CMK (cell line): ENCODE results near the gene UGT1A5.

ENCODE experiments used
- DNase-seq: peaks from one replicate; pipeline ENCODE4 v3.0.0-alpha.2; 2010; ENCODE audit warnings: low read depth

UGT1A5 gene

DNA sequence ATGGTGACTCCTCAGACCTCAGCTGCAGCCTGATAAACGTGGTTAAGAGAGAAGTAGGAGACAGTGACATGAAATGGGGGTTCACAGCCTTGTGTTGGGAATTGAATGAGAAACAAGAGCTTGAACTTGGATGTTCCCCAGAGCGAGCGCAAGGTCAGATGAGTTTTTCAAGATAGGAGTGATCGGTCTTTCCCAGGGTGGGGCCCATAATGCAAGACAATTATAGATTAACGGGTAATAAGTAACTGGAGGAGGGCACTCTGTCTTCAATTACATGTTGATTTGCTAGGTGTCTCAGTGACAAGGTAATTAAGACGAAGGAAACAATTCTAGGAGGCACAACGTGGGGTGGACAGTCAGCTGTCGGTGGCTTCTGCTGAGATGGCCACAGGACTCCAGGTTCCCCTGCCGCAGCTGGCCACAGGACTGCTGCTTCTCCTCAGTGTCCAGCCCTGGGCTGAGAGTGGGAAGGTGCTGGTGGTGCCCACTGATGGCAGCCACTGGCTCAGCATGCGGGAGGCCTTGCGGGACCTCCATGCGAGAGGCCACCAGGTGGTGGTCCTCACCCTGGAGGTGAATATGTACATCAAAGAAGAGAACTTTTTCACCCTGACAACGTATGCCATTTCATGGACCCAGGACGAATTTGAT lies at the start of gene UGT1A5:
UGT1A5 (plus strand) TSS at position 297 of the 651 bp plus-strand sequence; CDS start at position 382, 85 bp downstream.
- DNase-seq: no peak

GRCh38 chr2:233663911-233664310 lies 48.8 kb upstream of the UGT1A5 start:
- no peak for DNase-seq

- DNase-seq: no peak
Measured at GRCh38 chr2:233668605-233669260, 44.0 kb upstream of the UGT1A5 start.

- no peak for DNase-seq
Measured at GRCh38 chr2:233671290-233672161, 41.2 kb upstream of the UGT1A5 start, which contains the start of gene UGT1A9. Gene UGT1A9 (plus strand): TSS chr2:233671898. CDS start chr2:233671935, 37 bp downstream.

- DNase-seq: no peak
Measured at GRCh38 chr2:233672886-233673285, 39.8 kb upstream of the UGT1A5 start.

DNA sequence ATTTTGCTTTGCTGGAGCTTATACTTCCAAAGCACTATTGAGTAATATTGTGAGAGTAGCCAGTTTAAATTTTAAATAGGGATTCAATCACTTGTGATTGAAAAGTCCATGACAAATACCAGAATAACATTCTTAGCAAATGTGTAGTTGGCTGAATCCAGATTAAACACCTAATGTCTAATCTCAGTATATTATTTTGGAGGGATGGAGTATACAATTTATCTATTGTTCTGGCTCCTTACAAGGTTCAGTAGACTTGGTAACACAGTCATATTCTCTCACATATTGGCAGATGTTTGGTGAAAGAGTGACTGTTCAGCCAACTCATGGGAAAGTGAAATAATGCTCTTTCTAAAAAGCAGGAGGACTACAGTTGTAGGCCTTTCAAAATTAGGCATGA lies 38.8 kb upstream of the UGT1A5 start:
- DNase-seq: no peak

DNA sequence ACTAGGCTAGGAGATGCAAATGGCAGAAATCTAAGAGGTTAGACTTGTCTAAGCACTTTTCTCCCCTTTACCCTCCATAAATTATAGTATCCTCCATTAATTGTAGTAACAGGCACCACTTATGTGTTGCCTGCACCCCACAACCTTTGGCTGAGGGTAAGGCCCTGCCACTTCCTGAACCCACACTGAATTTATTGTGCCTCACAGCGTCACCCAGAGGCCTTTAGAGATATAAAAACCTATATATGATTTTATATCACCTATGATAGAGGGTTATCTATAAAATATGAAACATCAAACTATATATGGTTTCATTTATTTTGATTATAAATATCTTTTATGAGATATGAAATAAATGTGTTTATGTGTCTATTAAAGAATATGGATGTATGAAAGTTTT lies 38.4 kb upstream of the UGT1A5 start:
- DNase-seq: no peak

- no peak for DNase-seq
Measured at GRCh38 chr2:233674995-233675394, 37.7 kb upstream of the UGT1A5 start.

GRCh38 chr2:233676046-233676445 lies 36.7 kb upstream of the UGT1A5 start:
- DNase-seq: no peak

- no peak for DNase-seq
Measured at GRCh38 chr2:233679196-233679595, 33.5 kb upstream of the UGT1A5 start.

GRCh38 chr2:233680361-233681045 lies 32.2 kb upstream of the UGT1A5 start:
- no peak for DNase-seq

DNA sequence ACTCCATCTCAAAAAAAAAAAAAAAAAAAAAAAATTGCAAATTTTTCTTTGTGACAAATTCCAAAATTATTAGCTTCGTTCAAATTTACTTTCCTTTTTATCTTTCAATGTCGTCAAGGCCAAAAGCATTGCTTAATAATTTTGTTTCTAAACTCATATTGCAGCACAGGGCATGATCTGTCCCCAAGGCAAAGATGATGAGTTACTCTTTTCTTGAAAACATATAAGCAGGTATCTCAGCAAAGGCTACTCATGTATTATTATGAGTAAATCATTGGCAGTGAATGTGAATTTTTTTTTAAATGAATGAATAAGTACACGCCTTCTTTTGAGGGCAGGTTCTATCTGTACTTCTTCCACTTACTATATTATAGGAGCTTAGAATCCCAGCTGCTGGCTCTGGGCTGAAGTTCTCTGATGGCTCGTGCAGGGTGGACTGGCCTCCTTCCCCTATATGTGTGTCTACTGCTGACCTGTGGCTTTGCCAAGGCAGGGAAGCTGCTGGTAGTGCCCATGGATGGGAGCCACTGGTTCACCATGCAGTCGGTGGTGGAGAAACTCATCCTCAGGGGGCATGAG lies 31.1 kb upstream of the UGT1A5 start, which contains the start of gene UGT1A7:
UGT1A7 (plus strand) TSS at position 381 of the 579 bp plus-strand sequence; CDS start at position 418, 37 bp downstream.
- no peak for DNase-seq

- DNase-seq: no peak
Measured at GRCh38 chr2:233684640-233685039, 28.1 kb upstream of the UGT1A5 start.

- DNase-seq: no peak
Measured at GRCh38 chr2:233686928-233687327, 25.8 kb upstream of the UGT1A5 start.

DNA sequence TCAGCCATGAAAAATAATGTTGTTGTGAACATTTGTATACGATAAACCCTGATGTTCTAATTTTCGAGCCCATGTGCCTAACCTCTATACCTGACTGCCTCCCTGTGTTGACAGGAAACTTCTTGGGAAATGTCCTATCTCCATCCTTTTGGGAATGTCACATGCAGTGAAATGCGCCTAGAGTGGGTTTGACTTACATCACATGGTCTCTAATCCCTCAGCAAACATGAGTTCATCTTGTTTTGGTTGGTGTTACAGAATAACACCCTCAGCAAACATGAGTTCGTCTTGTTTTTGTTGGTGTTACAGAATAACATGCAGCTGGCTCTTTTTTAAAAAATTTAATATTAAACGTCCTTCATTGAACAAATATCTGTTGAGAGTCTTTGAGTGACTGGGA lies 24.4 kb upstream of the UGT1A5 start:
- DNase-seq: no peak

- no peak for DNase-seq
Measured at GRCh38 chr2:233689031-233689430, 23.7 kb upstream of the UGT1A5 start.

DNA sequence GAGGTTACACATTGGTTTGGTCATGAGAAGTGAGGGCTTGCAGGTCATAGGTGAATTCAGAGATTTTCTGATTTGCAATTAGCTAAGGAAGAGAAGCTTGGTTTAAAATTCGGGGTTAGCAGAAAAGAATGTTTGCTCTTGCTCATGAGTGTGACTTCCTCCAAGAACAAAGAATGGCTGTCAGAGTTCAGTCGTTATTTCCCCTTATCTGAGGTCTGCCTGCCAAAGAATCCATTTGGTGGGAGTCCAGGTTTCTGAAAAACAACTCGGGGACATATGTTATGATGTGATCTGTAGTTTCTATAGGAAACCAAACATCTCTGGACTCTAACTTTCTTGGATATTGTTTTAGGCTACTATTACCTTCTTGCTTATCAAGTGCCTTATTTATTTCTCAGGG lies 23.2 kb upstream of the UGT1A5 start:
- no peak for DNase-seq

DNA sequence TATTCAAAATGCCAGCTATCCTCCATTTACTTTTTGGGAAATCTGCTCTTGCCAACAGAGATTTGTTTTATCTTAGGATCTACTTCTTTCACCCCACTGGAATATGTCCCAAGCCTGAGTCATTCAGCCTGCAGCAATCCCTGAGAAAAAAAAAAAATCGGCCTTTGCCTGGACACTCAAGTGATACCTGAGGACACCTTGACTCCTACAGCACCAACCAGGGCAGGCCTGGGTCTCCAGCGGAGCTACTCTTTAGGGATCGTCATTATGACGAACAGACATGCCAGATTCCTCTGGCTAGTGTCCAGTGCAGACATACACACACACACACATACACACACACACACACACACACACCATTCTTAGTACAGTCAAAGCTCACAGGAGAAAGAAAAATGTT lies 22.3 kb upstream of the UGT1A5 start:
- DNase-seq: no peak

- DNase-seq: no peak
Measured at GRCh38 chr2:233691443-233692433, 21.0 kb upstream of the UGT1A5 start.

- no peak for DNase-seq
Measured at GRCh38 chr2:233692648-233693047, 20.1 kb upstream of the UGT1A5 start, which contains the start of gene UGT1A6. Gene UGT1A6 (plus strand): TSS chr2:233692890. CDS start chr2:233693005, 115 bp downstream.
